ENCODE data around the gene LRP8. TPM values are rescaled to one million over a fixed set of nuclear protein-coding genes. Genes with fewer than 3 reads are reported as not detected.
A peak's percentile ranks its signal among the peaks of the same experiment; 100 is the strongest.

The LRP8 gene
- total and polyA plus RNA-seq, 9 of the 15 experiments (the other 6 are each of a cell fraction or from before 2014, with no cell fraction given): 7.1 to 56.1 (median 31.3) TPM

DNA sequence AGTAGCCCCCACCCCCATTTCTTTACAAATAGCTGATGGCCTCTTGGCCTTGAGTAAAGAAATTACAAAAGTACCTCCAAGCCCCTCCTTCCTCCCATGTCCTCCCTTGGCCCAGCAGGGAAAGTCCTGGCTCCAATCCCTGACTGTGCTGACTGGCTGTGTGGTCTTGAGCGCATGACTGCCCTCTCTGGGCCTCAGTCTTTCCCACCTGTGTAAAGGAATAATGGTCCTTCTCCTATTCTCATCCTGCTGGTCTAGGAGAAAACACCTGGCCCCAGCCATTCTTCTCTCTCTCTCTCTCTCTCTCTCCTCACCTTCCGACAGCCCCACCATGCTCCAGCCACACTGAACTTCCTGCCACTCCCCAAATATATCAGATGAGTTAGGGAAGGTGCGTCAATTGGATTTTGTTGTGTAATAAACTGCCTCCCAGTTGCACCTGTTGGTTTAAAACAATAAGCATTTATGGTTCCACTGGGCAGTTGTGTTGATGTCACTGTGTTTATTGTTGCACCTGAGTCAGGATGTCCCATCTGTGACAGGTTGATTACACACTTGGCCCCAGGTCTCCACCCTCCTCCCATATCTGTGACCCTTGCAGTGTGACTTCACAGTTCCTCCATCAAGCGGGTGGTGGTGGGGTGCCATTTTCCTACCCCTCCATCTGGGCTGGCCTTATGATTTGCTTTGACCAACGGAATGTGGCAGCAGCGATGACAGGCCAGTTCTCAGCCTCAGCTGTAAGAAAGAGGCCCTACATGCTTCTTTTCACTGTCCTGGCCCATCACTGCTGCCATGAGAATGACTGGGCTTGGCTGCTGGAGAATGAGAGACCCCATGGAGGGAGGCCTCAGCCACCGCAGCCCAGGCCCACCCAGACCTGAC is 22.3 kb upstream of the LRP8 start:
- CTCF ChIA-PET (ENCODE audit: low intra/inter-chr PET ratio): no interaction called here
- no peak overlapping the region for H3K27ac ChIP-seq (ENCODE audit: extremely low read depth, low read depth, low read length)
- POLR2A ChIA-PET: no interaction called here
- no peaks in the 10 kb centered on the region for H4K20me1 ChIP-seq (replicated peaks; ENCODE audit: control insufficient read depth, insufficient read depth, low read length)
- peaks cover 0 to 37% of the 10 kb centered on the region in 2 experiments; a peak in 2 of 5 replicates for H3K27me3 ChIP-seq (ENCODE audit: control insufficient read depth in 2 of 2, insufficient read depth in 2 of 2, low read length in 2 of 2)
- ATAC-seq: peak; percentile 14; the same call in 2 of the 3 replicates
- no peaks in the 10 kb centered on the region for H3K9me3 ChIP-seq (replicated peaks; ENCODE audit: control insufficient read depth, insufficient read depth, low read depth, low read length)
- 12% methylated on average over 7 of the region's 7 CpGs for WGBS (ENCODE audit: insufficient coverage, low coverage, missing lambda C conversion rate)
- in situ Hi-C loops (cut with MboI): no loop called here
- H3K4me1 ChIP-seq (replicated peaks in 1 of 2; ENCODE audit: control insufficient read depth in 2 of 2, insufficient read depth in 2 of 2, low read length in 2 of 2): peaks cover 0 to 6% of the 10 kb centered on the region in 2 experiments; a peak in 2 of 5 replicates
- H3K36me3 ChIP-seq (ENCODE audit: control insufficient read depth, insufficient read depth, low read length): no peaks in the 10 kb centered on the region
- TF ChIP-seq TAF1 (IDR thresholded peaks at IDR 0.05; ENCODE audit: control insufficient read depth, extremely low read depth, insufficient read depth, low read length, severe bottlenecking) (no peak), ZFP36 (IDR thresholded peaks at IDR 0.05; ENCODE audit: low read depth, low read length, partially characterized antibody) (peak; percentile 70)
- BruUV-seq (replicated peaks): no TSS peak
- no peaks in the 10 kb centered on the region for H3K9me1 ChIP-seq (ENCODE audit: control insufficient read depth, insufficient read depth, low read length)
- intact Hi-C loops (cut with micrococcal nuclease): no loop called here
- no peak overlapping the region for H3K4me3 ChIP-seq
- H3K9ac ChIP-seq (ENCODE audit: insufficient read depth in 1 of 2, low read depth in 2 of 2, low read length in 2 of 2): no peak overlapping the region
- no peaks in the 10 kb centered on the region for H3K79me2 ChIP-seq (ENCODE audit: control insufficient read depth, insufficient read depth, low read length)
- DNase-seq (ENCODE audit: extremely low read depth in 1 of 4, low spot score in 3 of 4): no peak
- H2AFZ ChIP-seq (ENCODE audit: low read depth, low read length): no peak overlapping the region
- no peak for FAIRE-seq
- no peak overlapping the region for H3K4me2 ChIP-seq (ENCODE audit: insufficient read depth, low read length)

DNA sequence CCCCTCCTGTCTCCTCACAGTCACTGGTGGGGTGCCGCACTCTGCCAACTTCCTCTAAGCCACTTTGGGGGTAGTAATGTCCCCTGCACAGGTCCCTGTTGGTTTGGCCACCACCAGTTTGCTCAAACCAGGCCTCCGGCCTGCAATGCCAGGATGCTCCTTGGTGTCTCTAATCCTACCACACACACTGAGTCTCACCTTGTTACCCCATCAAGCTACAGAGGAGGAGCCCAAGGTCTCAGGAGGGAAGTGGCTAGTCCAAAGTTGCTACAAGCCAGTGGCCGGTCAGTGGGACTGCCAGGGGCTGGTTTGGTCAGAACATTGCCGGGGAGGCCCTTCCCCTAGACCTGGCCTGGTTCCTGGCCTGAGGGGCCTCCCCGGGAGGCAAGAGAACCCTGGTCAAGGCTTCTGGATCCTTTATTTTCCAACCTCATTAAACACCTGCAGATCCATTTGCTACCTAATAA is 21.5 kb upstream of the LRP8 start:
- H3K9me1 ChIP-seq (ENCODE audit: control insufficient read depth, insufficient read depth, low read length): no peaks in the 10 kb centered on the region
- no peak overlapping the region for H3K9ac ChIP-seq (ENCODE audit: insufficient read depth in 1 of 2, low read depth in 2 of 2, low read length in 2 of 2)
- no peak overlapping the region for H3K27ac ChIP-seq (ENCODE audit: extremely low read depth, low read depth, low read length)
- DNase-seq (ENCODE audit: extremely low read depth in 1 of 4, low spot score in 3 of 4): no peak
- peaks cover 6 to 45% of the 10 kb centered on the region in 2 experiments for H3K27me3 ChIP-seq (ENCODE audit: control insufficient read depth in 2 of 2, insufficient read depth in 2 of 2, low read length in 2 of 2)
- no peaks in the 10 kb centered on the region for H3K79me2 ChIP-seq (ENCODE audit: control insufficient read depth, insufficient read depth, low read length)
- no TSS peak for BruUV-seq (replicated peaks)
- H4K20me1 ChIP-seq (replicated peaks; ENCODE audit: control insufficient read depth, insufficient read depth, low read length): no peaks in the 10 kb centered on the region
- POLR2A ChIA-PET: interaction anchor here (0.6 to 1.0 kb wide), 2 partner anchors 13 to 20 kb away, joined by 3 to 4 read pairs; no protein-coding TSS in a partner anchor
- no peak overlapping the region for H3K4me2 ChIP-seq (ENCODE audit: insufficient read depth, low read length)
- H3K4me3 ChIP-seq: no peak overlapping the region
- in situ Hi-C loops (cut with MboI) (no loop called here), intact Hi-C loops (cut with micrococcal nuclease) (no loop called here)
- H3K36me3 ChIP-seq (ENCODE audit: control insufficient read depth, insufficient read depth, low read length): no peaks in the 10 kb centered on the region
- peak; percentile 15 for ATAC-seq
- H3K4me1 ChIP-seq (replicated peaks in 1 of 2; ENCODE audit: control insufficient read depth in 2 of 2, insufficient read depth in 2 of 2, low read length in 2 of 2): peaks cover 0 to 6% of the 10 kb centered on the region in 2 experiments; a peak in 2 of 5 replicates
- TF ChIP-seq ELF4 (CRISPR knock-in tag; IDR thresholded peaks at IDR 0.05): no peak
- CTCF ChIA-PET (ENCODE audit: low intra/inter-chr PET ratio): no interaction called here
- FAIRE-seq: no peak
- no peaks in the 10 kb centered on the region for H3K9me3 ChIP-seq (replicated peaks; ENCODE audit: control insufficient read depth, insufficient read depth, low read depth, low read length)
- WGBS (ENCODE audit: insufficient coverage, low coverage, missing lambda C conversion rate): 25% methylated on average over 5 of the region's 5 CpGs
- H2AFZ ChIP-seq (ENCODE audit: low read depth, low read length): no peak overlapping the region

All from K562 (cell line).